ENCODE data around the gene MED9.

- TF ChIP-seq POLR2A (IDR thresholded peaks at IDR 0.05) (no peak), POLR2AphosphoS5 (IDR thresholded peaks at IDR 0.05; ENCODE audit: insufficient read depth in 1 of 2, low read depth in 1 of 2) (no peak)
These were observed 16.8 kb upstream of the MED9 start for GRCh38 chr17:17460038-17460437.

Data from vagina (tissue), 2 donors.